Loucy (cell line): Measurements from ENCODE around the gene JAZF1.

Experiments used
- CTCF ChIP-seq: fragments of 200-600 bp; sonication (generic); conservative IDR thresholded peaks from 2 replicates; pipeline ENCODE4 v1.5.1; 2014; ENCODE audit warnings: mild to moderate bottlenecking, antibody characterized with exemption, low read length
- EZH2phosphoT487 ChIP-seq: fragments of 200-600 bp; IDR thresholded peaks from 2 replicates; pipeline ENCODE4 v1.6.1; 2018; ENCODE audit warnings: antibody characterized with exemption, mild to moderate bottlenecking, moderate library complexity, borderline replicate concordance

- no peak for TF ChIP-seq CTCF
- TF ChIP-seq EZH2phosphoT487: no peak
Observed at GRCh38 chr7:28190077-28190710, 9.6 kb upstream of the JAZF1 start.
